AG09309 (cell line): ENCODE data around the gene ZNF300.
"Not testable (repeated sequence)": the region's sequence is repeated elsewhere in the genome, so short reads cannot be mapped to it uniquely, and the experiment has no call there.

Source experiments
- DNase-seq: peaks from one replicate; pipeline ENCODE4 v3.0.0-alpha.2; 2010; ENCODE audit warnings: low read depth
- H3K4me3 ChIP-seq: 2 replicates; pipeline ENCODE4 v1.5.1; 2011; ENCODE audit warnings: mild to moderate bottlenecking, low read depth, low read length, moderate library complexity; ENCODE audit not compliant: control insufficient read depth
- CTCF ChIP-seq: IDR thresholded peaks from 2 replicates; pipeline ENCODE4 v1.5.1; 2011; ENCODE audit warnings: mild to moderate bottlenecking, low read depth, low read length, inconsistent platforms; ENCODE audit not compliant: insufficient read depth, control insufficient read depth; ENCODE audit errors: missing control alignments

Gene ZNF300

GRCh38 chr5:150862070-150862469 is 42.7 kb downstream of the ZNF300 start:
- H3K4me3 ChIP-seq: no peak overlapping the region
- TF ChIP-seq CTCF: no peak
- DNase-seq: no peak

- no peak for TF ChIP-seq CTCF
- DNase-seq: no peak
Measured at GRCh38 chr5:150860246-150860821, 44.4 kb downstream of the ZNF300 start.

GRCh38 chr5:150856700-150857099 is 48.1 kb downstream of the ZNF300 start:
- not testable (repeated sequence) for H3K4me3 ChIP-seq, DNase-seq

More at GRCh38 chr5:150860246-150860821, 44.4 kb downstream of the ZNF300 start:
- no peak overlapping the region for H3K4me3 ChIP-seq

GRCh38 chr5:150853561-150853960 is 51.2 kb downstream of the ZNF300 start:
- DNase-seq: no peak
- TF ChIP-seq CTCF: no peak
- H3K4me3 ChIP-seq: no peak overlapping the region

GRCh38 chr5:150851039-150851438 is 53.7 kb downstream of the ZNF300 start:
- no peak for DNase-seq
- no peak overlapping the region for H3K4me3 ChIP-seq
- no peak for TF ChIP-seq CTCF

- H3K4me3 ChIP-seq: no peak overlapping the region
- no peak for DNase-seq
- no peak for TF ChIP-seq CTCF
Measured at GRCh38 chr5:150848271-150848670, 56.5 kb downstream of the ZNF300 start.

- no peak for DNase-seq
- TF ChIP-seq CTCF: no peak
- H3K4me3 ChIP-seq: no peak overlapping the region
Measured at GRCh38 chr5:150847334-150847695, 57.5 kb downstream of the ZNF300 start.
